HEK293T (cell line): ENCODE data around the gene CYP26B1.

Experiments used
- CTCF ChIA-PET: fragments of 350-600 bp; formaldehyde crosslinking; extraction: SDS; loops from one replicate; lab custom pipeline; 2021; ENCODE audit warnings: antibody characterized with exemption, inconsistent platforms; lab: Yijun Ruan, JAX
- POLR2A ChIA-PET: fragments of 350-600 bp; formaldehyde crosslinking; extraction: SDS; loops from one replicate; lab custom pipeline; 2020; ENCODE audit warnings: antibody characterized with exemption, inconsistent platforms; lab: Yijun Ruan, JAX
- DNase-seq: peaks from one replicate; pipeline ENCODE4 v3.0.0; 2012; ENCODE audit warnings: mixed read lengths; ENCODE audit errors: extremely low spot score
- ARNT ChIP-seq: fragments of 450-650 bp; IDR thresholded peaks from 2 replicates; pipeline ENCODE4 v1.6.1; 2017; ENCODE audit warnings: mild to moderate bottlenecking
- BHLHE40 ChIP-seq: fragments of 450-650 bp; IDR thresholded peaks from 2 replicates; pipeline ENCODE4 v1.6.1; 2016; ENCODE audit warnings: mild to moderate bottlenecking, moderate library complexity, borderline replicate concordance
- CTBP1 ChIP-seq: fragments of 450-650 bp; IDR thresholded peaks from 2 replicates; pipeline ENCODE4 v1.6.1; 2016; ENCODE audit warnings: borderline replicate concordance
- ELF4 ChIP-seq: fragments of 450-650 bp; IDR thresholded peaks from 2 replicates; pipeline ENCODE4 v1.6.1; 2017; ENCODE audit warnings: antibody characterized with exemption
- FOXA1 ChIP-seq: fragments of 450-650 bp; IDR thresholded peaks from 2 replicates; pipeline ENCODE4 v1.6.1; 2016; ENCODE audit warnings: mild to moderate bottlenecking
- FOXK2 ChIP-seq: fragments of 450-650 bp; IDR thresholded peaks from 2 replicates; pipeline ENCODE4 v1.6.1; 2016; ENCODE audit warnings: mild to moderate bottlenecking
- FOXM1 ChIP-seq: fragments of 450-650 bp; IDR thresholded peaks from 2 replicates; pipeline ENCODE4 v1.6.1; 2017; ENCODE audit warnings: mild to moderate bottlenecking, borderline replicate concordance
- HDGF ChIP-seq: fragments of 450-650 bp; IDR thresholded peaks from 2 replicates; pipeline ENCODE4 v1.6.1; 2017; ENCODE audit warnings: antibody characterized with exemption, borderline replicate concordance
- L3MBTL2 ChIP-seq: fragments of 450-650 bp; conservative IDR thresholded peaks from 2 replicates; pipeline ENCODE4 v1.6.1; 2016; ENCODE audit warnings: mild to moderate bottlenecking
- LEF1 ChIP-seq: fragments of 450-650 bp; IDR thresholded peaks from 2 replicates; pipeline ENCODE4 v1.6.1; 2017; ENCODE audit warnings: mild to moderate bottlenecking, borderline replicate concordance
- NFRKB ChIP-seq: fragments of 450-650 bp; IDR thresholded peaks from 2 replicates; pipeline ENCODE4 v1.6.1; 2016; ENCODE audit warnings: mild to moderate bottlenecking, moderate library complexity
- PKNOX1 ChIP-seq: fragments of 450-650 bp; IDR thresholded peaks from 2 replicates; pipeline ENCODE4 v1.6.1; 2016
- SP1 ChIP-seq: fragments of 450-650 bp; IDR thresholded peaks from 2 replicates; pipeline ENCODE4 v1.6.1; 2017
- SUZ12 ChIP-seq: fragments of 450-650 bp; IDR thresholded peaks from 2 replicates; pipeline ENCODE4 v1.6.1; 2016; ENCODE audit warnings: mild to moderate bottlenecking
- TARDBP ChIP-seq: fragments of 450-650 bp; IDR thresholded peaks from 2 replicates; pipeline ENCODE4 v1.6.1; 2016
- ZNF384 ChIP-seq: fragments of 450-650 bp; IDR thresholded peaks from 2 replicates; pipeline ENCODE4 v1.6.1; 2016

The CYP26B1 gene

DNA sequence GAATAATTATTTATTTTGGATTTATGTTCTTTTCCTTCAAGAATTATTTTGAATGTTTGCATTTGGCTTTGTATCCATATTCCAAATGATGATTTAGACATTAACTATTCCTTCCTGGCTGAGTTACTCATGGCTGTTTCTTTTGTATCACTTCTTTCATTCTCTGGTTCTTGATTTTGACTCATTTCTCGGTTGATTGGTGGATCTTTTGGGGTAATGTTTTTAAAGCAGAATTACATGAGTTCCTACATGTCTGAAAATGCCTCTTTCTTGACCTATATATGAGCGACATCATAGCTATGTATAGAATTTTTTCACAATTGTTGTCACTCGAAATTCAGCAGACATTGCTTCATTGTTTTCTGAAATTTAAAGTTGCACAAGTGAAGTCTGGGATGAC lies 39.5 kb downstream of the CYP26B1 start:
- no peak for DNase-seq
- ChIA-PET POLR2A (no interaction called here), CTCF (no interaction called here)
- TF ChIP-seq FOXM1 (no peak), SUZ12 (no peak), PKNOX1 (no peak), HDGF (no peak), L3MBTL2 (no peak), ZNF384 (no peak), LEF1 (no peak), TARDBP (no peak), ELF4 (no peak), FOXK2 (no peak), ARNT (no peak), NFRKB (no peak), CTBP1 (no peak), BHLHE40 (no peak), SP1 (no peak), FOXA1 (no peak)

GRCh38 chr2:72106978-72107377 lies 40.7 kb downstream of the CYP26B1 start:
- CTCF ChIA-PET, result no interaction called here

GRCh38 chr2:72104821-72105588 lies 42.7 kb downstream of the CYP26B1 start:
- POLR2A ChIA-PET, result no interaction called here
- CTCF ChIA-PET, result no interaction called here
- TF ChIP-seq SP1, result no peak
- TF ChIP-seq LEF1, result no peak
- no peak for TF ChIP-seq BHLHE40
- no peak for TF ChIP-seq L3MBTL2
- no peak for TF ChIP-seq TARDBP
- no peak for TF ChIP-seq FOXM1
- TF ChIP-seq ELF4, result no peak
- DNase-seq, result no peak

More at GRCh38 chr2:72106978-72107377, 40.7 kb downstream of the CYP26B1 start:
- DNase-seq, result no peak
- POLR2A ChIA-PET, result no interaction called here
- no peak for TF ChIP-seq NFRKB
- no peak for TF ChIP-seq ZNF384
- no peak for TF ChIP-seq HDGF
- no peak for TF ChIP-seq TARDBP
- no peak for TF ChIP-seq PKNOX1
- TF ChIP-seq FOXK2, result no peak
- no peak for TF ChIP-seq ELF4
- no peak for TF ChIP-seq ARNT
- TF ChIP-seq FOXA1, result no peak
- no peak for TF ChIP-seq BHLHE40
- no peak for TF ChIP-seq FOXM1
- no peak for TF ChIP-seq SP1
- no peak for TF ChIP-seq SUZ12
- TF ChIP-seq L3MBTL2, result no peak
- no peak for TF ChIP-seq LEF1
- TF ChIP-seq CTBP1, result no peak

DNA sequence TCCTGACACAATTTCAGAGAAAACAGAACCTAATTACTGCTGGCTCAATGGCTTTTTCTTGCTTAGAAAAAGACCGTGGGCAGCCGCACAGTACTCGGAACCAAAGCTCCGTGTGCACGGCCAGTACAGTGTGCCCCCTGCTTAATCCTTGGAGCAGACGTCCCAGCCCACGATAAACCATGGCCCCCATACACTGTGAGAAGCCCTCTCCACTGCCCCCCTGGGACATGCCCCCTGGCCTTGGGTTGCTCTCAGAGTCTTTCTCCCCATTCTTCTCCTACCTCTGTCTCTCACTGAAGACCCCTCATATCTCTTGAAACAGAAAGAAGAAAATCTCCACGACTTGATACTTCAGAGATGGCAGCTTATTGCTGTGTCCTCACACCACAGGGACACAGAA lies 44.0 kb downstream of the CYP26B1 start:
- POLR2A ChIA-PET, result no interaction called here
- CTCF ChIA-PET, result no interaction called here
- no peak for DNase-seq
- no peak for TF ChIP-seq TARDBP
- no peak for TF ChIP-seq ELF4
- TF ChIP-seq HDGF, result no peak
- no peak for TF ChIP-seq SUZ12
- TF ChIP-seq CTBP1, result no peak
- no peak for TF ChIP-seq SP1
- TF ChIP-seq BHLHE40, result no peak
- no peak for TF ChIP-seq LEF1
- TF ChIP-seq NFRKB, result no peak

GRCh38 chr2:72103161-72103560 lies 44.5 kb downstream of the CYP26B1 start:
- POLR2A ChIA-PET, result no interaction called here
- CTCF ChIA-PET, result interaction anchor here (0.7 kb wide), 1 partner anchor 115 kb away, joined by 3 read pairs; no protein-coding TSS in a partner anchor
- TF ChIP-seq NFRKB (no peak), FOXM1 (no peak), LEF1 (no peak), ARNT (no peak), ZNF384 (no peak), HDGF (no peak), PKNOX1 (no peak), CTBP1 (no peak), FOXK2 (no peak), BHLHE40 (no peak), FOXA1 (no peak), L3MBTL2 (no peak), SP1 (no peak)
- DNase-seq, result no peak

- ChIA-PET CTCF (no interaction called here), POLR2A (no interaction called here)
- DNase-seq, result no peak
- TF ChIP-seq ELF4, result no peak
- TF ChIP-seq SP1, result no peak
- TF ChIP-seq FOXA1, result no peak
- TF ChIP-seq NFRKB, result no peak
- no peak for TF ChIP-seq HDGF
- no peak for TF ChIP-seq BHLHE40
- no peak for TF ChIP-seq TARDBP
Measured at GRCh38 chr2:72098935-72099334, 48.7 kb downstream of the CYP26B1 start.
